ENCODE measurements around the gene GPX7.
A peak's percentile ranks its signal among the peaks of the same experiment; 100 is the strongest.

The GPX7 gene

DNA sequence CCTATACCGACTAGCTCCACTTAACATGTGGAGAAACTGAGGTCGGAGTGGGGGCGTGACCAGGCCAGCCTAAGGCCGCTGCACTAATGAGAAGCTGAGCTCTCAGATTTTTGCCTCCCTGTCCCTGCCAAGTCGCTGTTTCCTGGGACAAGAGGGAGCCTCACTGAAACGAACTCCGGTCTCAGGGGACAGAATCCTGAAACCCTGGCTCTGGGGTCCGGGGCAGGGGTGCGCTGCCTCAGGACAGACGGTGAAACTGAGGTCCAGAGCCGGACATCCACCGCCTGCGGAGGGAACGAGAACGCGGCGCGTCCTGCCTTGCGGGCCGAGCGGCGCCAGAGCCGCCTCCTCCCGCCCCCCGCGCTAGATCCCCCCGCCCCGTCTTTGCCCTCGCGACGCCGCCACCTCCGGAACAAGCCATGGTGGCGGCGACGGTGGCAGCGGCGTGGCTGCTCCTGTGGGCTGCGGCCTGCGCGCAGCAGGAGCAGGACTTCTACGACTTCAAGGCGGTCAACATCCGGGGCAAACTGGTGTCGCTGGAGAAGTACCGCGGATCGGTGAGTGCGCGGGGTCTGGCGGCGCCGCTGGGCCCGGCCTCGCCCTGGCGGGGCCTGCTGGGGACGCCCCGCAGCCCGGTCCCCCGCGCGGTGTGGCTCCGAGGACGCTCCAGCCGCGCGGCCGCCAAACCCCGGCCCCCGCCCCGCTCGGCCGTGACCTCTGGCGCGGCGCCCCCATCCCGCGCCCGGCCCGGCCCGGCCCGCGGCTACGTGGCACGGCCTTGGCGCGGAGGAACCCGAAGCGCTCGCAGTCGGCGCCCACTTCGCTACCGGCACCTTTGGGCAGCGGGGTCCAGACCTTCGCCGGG lies at the start of gene GPX7:
GPX7 (plus strand) TSS at position 381 of the 865 bp plus-strand sequence; CDS start at position 420, 39 bp downstream.
- peaks cover 8 to 25% of the 10 kb centered on the region in 2 donors for H3K4me1 ChIP-seq (ENCODE audit: control insufficient read depth in 1 of 2, insufficient read depth in 2 of 2, low read length in 2 of 2)
- H3K27ac ChIP-seq (ENCODE audit: low read length) = peak within 1 kb of the TSS; percentile 52
- H3K36me3 ChIP-seq (ENCODE audit: control insufficient read depth in 1 of 2, insufficient read depth in 2 of 2, low read length in 2 of 2) = peaks cover 0 to 11% of the 10 kb centered on the region in 2 donors
- H3K27me3 ChIP-seq (ENCODE audit: low read depth, low read length) = no peaks in the 10 kb centered on the region
- H3K9me3 ChIP-seq (ENCODE audit: control insufficient read depth in 1 of 2, low read length in 2 of 2) = no peaks in the 10 kb centered on the region
- H3K4me3 ChIP-seq (ENCODE audit: low read depth in 1 of 2, low read length in 2 of 2) = peak within 1 kb of the TSS; percentile 62 to 65

GRCh38 chr1:52552505-52553361 lies 49.4 kb upstream of the GPX7 start, which contains the start of gene TUT4:
Gene TUT4, minus strand, starts transcription at chr1:52553092. Its CDS starts 26,812 bp downstream, at chr1:52526280.
- Histone ChIP-seq H3K4me1 (ENCODE audit: control insufficient read depth in 1 of 2, insufficient read depth in 2 of 2, low read length in 2 of 2) (peaks cover 5 to 14% of the 10 kb centered on the region in 2 donors), H3K36me3 (ENCODE audit: control insufficient read depth in 1 of 2, insufficient read depth in 2 of 2, low read length in 2 of 2) (no peaks in the 10 kb centered on the region), H3K9me3 (ENCODE audit: control insufficient read depth in 1 of 2, low read length in 2 of 2) (no peaks in the 10 kb centered on the region), H3K4me3 (ENCODE audit: low read depth in 1 of 2, low read length in 2 of 2) (peak within 1 kb of the TSS; percentile 67 to 96), H3K27me3 (ENCODE audit: low read depth, low read length) (no peaks in the 10 kb centered on the region), H3K27ac (ENCODE audit: low read length) (peak within 1 kb of the TSS; percentile 47)

DNA sequence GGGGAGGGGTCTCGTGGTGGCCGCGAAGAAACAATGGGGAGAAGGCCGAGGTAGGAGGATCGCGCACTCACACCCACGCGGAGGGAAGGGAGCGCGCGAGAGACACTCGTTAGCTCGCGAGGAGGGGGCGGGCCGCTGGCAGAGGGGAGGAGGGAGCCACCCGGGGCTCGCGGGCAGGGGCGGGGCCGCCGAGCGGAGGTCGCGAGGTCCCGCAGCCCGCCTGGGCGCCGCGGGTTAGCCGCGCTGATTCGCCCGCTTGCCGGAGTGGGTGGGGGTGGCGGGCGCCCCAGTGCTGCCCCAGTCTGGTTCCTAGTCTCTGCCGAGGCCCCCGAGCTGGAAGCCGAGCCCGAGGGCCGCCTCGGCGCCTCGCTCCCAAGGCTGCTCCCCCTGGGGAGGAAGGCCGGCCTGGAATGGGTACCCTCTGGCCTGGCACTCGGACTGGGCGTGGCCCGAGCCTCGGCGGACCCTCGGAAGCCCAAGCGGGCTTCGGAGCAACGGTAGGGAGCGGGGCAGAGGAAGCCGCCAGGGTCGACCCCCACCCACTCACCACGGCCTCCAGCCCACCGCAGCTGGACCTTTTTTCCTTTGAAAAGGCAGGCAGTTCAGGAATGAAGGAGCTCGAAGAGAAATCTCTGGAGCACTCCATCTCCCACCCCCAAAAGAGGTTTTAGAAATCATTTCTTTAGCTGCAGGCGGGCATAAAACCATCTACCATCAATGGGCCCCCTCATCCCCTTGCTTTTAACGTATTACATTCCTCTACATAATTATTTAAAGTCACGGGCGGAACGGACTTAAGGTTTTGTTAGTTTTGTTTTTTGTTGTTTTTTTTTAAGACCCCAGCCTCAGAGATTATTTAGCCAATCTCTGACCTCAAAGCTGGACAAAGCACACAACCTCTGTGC lies 48.6 kb upstream of the GPX7 start:
- H3K27me3 ChIP-seq (ENCODE audit: low read depth, low read length) = no peaks in the 10 kb centered on the region
- no peaks in the 10 kb centered on the region for H3K9me3 ChIP-seq (ENCODE audit: control insufficient read depth in 1 of 2, low read length in 2 of 2)
- no peaks in the 10 kb centered on the region for H3K36me3 ChIP-seq (ENCODE audit: control insufficient read depth in 1 of 2, insufficient read depth in 2 of 2, low read length in 2 of 2)
- H3K4me3 ChIP-seq (ENCODE audit: low read depth in 1 of 2, low read length in 2 of 2) = peak overlapping the region; percentile 67 to 96
- H3K4me1 ChIP-seq (ENCODE audit: control insufficient read depth in 1 of 2, insufficient read depth in 2 of 2, low read length in 2 of 2) = peaks cover 5 to 14% of the 10 kb centered on the region in 2 donors
- peak overlapping the region; percentile 43 for H3K27ac ChIP-seq (ENCODE audit: low read length)

- no peak overlapping the region for H3K27ac ChIP-seq (ENCODE audit: low read length)
- peaks cover 5 to 14% of the 10 kb centered on the region in 2 donors for H3K4me1 ChIP-seq (ENCODE audit: control insufficient read depth in 1 of 2, insufficient read depth in 2 of 2, low read length in 2 of 2)
- peak overlapping the region in 1 of 2 donors; percentile 67 for H3K4me3 ChIP-seq (ENCODE audit: low read depth in 1 of 2, low read length in 2 of 2)
- no peaks in the 10 kb centered on the region for H3K27me3 ChIP-seq (ENCODE audit: low read depth, low read length)
- no peaks in the 10 kb centered on the region for H3K36me3 ChIP-seq (ENCODE audit: control insufficient read depth in 1 of 2, insufficient read depth in 2 of 2, low read length in 2 of 2)
- no peaks in the 10 kb centered on the region for H3K9me3 ChIP-seq (ENCODE audit: control insufficient read depth in 1 of 2, low read length in 2 of 2)
Observed at GRCh38 chr1:52554267-52554640, 47.9 kb upstream of the GPX7 start.

GRCh38 chr1:52554756-52555155 lies 47.4 kb upstream of the GPX7 start:
- peaks cover 5 to 14% of the 10 kb centered on the region in 2 donors for H3K4me1 ChIP-seq (ENCODE audit: control insufficient read depth in 1 of 2, insufficient read depth in 2 of 2, low read length in 2 of 2)
- H3K4me3 ChIP-seq (ENCODE audit: low read depth in 1 of 2, low read length in 2 of 2) = no peak overlapping the region
- no peaks in the 10 kb centered on the region for H3K36me3 ChIP-seq (ENCODE audit: control insufficient read depth in 1 of 2, insufficient read depth in 2 of 2, low read length in 2 of 2)
- no peaks in the 10 kb centered on the region for H3K27me3 ChIP-seq (ENCODE audit: low read depth, low read length)
- no peaks in the 10 kb centered on the region for H3K9me3 ChIP-seq (ENCODE audit: control insufficient read depth in 1 of 2, low read length in 2 of 2)
- H3K27ac ChIP-seq (ENCODE audit: low read length) = no peak overlapping the region

GRCh38 chr1:52556641-52557360 lies 45.4 kb upstream of the GPX7 start:
- H3K4me3 ChIP-seq (ENCODE audit: low read depth in 1 of 2, low read length in 2 of 2) = no peak overlapping the region
- no peak overlapping the region for H3K27ac ChIP-seq (ENCODE audit: low read length)
- H3K4me1 ChIP-seq (ENCODE audit: control insufficient read depth in 1 of 2, insufficient read depth in 2 of 2, low read length in 2 of 2) = peaks cover 0 to 7% of the 10 kb centered on the region in 2 donors
- no peaks in the 10 kb centered on the region for H3K27me3 ChIP-seq (ENCODE audit: low read depth, low read length)
- H3K9me3 ChIP-seq (ENCODE audit: control insufficient read depth in 1 of 2, low read length in 2 of 2) = no peaks in the 10 kb centered on the region
- no peaks in the 10 kb centered on the region for H3K36me3 ChIP-seq (ENCODE audit: control insufficient read depth in 1 of 2, insufficient read depth in 2 of 2, low read length in 2 of 2)

DNA sequence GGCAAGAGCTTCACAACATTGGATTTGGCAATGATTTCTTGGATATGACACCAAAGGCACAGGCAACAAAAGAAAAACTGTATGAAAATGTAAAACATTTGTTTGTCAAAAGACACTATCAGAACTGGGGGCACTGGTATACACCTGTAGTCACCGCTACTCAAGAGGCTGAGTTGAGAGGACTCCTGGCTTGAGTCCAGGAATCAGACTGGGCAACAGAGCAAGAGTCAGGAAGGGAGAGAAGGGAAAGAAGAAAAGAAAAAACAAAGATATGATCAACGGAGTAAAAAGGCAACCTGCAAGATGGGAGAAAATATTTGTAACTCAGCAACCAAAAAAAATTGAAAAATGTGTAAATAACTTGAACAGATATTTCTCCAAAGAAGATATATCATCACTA lies 43.2 kb upstream of the GPX7 start:
- Histone ChIP-seq H3K4me3 (ENCODE audit: low read depth in 1 of 2, low read length in 2 of 2) (no peak overlapping the region), H3K27me3 (ENCODE audit: low read depth, low read length) (no peaks in the 10 kb centered on the region), H3K36me3 (ENCODE audit: control insufficient read depth in 1 of 2, insufficient read depth in 2 of 2, low read length in 2 of 2) (no peaks in the 10 kb centered on the region), H3K4me1 (ENCODE audit: control insufficient read depth in 1 of 2, insufficient read depth in 2 of 2, low read length in 2 of 2) (peaks cover 0 to 7% of the 10 kb centered on the region in 2 donors), H3K27ac (ENCODE audit: low read length) (no peak overlapping the region), H3K9me3 (ENCODE audit: control insufficient read depth in 1 of 2, low read length in 2 of 2) (no peaks in the 10 kb centered on the region)

DNA sequence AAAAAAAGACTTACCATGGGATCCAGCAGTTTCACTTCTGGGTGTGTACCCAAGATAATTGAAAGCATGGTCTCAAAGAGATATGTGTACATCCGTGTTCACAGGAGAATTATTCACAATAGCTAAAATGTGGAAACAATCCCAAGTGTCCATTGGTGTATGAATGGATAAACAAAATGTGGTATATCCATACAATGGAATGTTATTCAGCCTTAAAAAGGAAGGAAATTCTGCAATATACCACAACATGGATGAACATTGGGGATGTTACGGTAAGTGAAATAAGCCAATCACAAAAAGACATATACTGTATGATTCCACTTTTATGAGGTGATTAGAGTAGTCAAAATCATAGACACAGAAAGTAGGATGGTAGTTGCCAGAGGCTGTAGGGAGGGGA lies 42.3 kb upstream of the GPX7 start:
- Histone ChIP-seq H3K4me1 (ENCODE audit: control insufficient read depth in 1 of 2, insufficient read depth in 2 of 2, low read length in 2 of 2) (no peaks in the 10 kb centered on the region), H3K36me3 (ENCODE audit: control insufficient read depth in 1 of 2, insufficient read depth in 2 of 2, low read length in 2 of 2) (no peaks in the 10 kb centered on the region), H3K9me3 (ENCODE audit: control insufficient read depth in 1 of 2, low read length in 2 of 2) (no peaks in the 10 kb centered on the region), H3K27ac (ENCODE audit: low read length) (no peak overlapping the region), H3K4me3 (ENCODE audit: low read depth in 1 of 2, low read length in 2 of 2) (no peak overlapping the region), H3K27me3 (ENCODE audit: low read depth, low read length) (no peaks in the 10 kb centered on the region)

DNA sequence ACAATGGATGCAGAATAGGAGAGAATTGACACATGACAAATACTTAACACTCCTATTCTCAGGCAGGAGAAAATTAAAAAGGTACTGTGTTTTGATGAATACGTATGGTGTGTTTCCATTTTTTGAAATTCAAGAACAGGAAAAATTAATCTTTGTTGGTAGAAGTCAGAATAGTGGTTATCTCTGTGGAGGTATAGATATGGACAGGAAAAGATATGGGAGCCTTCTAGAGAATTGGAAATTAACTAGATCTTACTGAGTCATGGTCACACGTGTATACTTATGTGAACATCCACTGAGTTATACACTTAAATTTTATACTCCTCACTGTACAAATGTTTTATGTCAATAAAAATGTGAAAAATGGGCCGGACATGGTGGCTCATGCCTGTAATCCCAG lies 39.4 kb upstream of the GPX7 start:
- H3K27me3 ChIP-seq (ENCODE audit: low read depth, low read length) = no peaks in the 10 kb centered on the region
- no peak overlapping the region for H3K4me3 ChIP-seq (ENCODE audit: low read depth in 1 of 2, low read length in 2 of 2)
- no peak overlapping the region for H3K27ac ChIP-seq (ENCODE audit: low read length)
- H3K4me1 ChIP-seq (ENCODE audit: control insufficient read depth in 1 of 2, insufficient read depth in 2 of 2, low read length in 2 of 2) = no peaks in the 10 kb centered on the region
- no peaks in the 10 kb centered on the region for H3K36me3 ChIP-seq (ENCODE audit: control insufficient read depth in 1 of 2, insufficient read depth in 2 of 2, low read length in 2 of 2)
- no peaks in the 10 kb centered on the region for H3K9me3 ChIP-seq (ENCODE audit: control insufficient read depth in 1 of 2, low read length in 2 of 2)

- Histone ChIP-seq H3K4me3 (ENCODE audit: low read depth in 1 of 2, low read length in 2 of 2) (no peak overlapping the region), H3K36me3 (ENCODE audit: control insufficient read depth in 1 of 2, insufficient read depth in 2 of 2, low read length in 2 of 2) (no peaks in the 10 kb centered on the region), H3K4me1 (ENCODE audit: control insufficient read depth in 1 of 2, insufficient read depth in 2 of 2, low read length in 2 of 2) (peaks cover 0 to 11% of the 10 kb centered on the region in 2 donors), H3K9me3 (ENCODE audit: control insufficient read depth in 1 of 2, low read length in 2 of 2) (no peaks in the 10 kb centered on the region), H3K27me3 (ENCODE audit: low read depth, low read length) (no peaks in the 10 kb centered on the region), H3K27ac (ENCODE audit: low read length) (no peak overlapping the region)
Observed at GRCh38 chr1:52567943-52568342, 34.2 kb upstream of the GPX7 start.
